Muscle layer of colon (tissue), 2 donors: ENCODE results near the gene NUDT3.

Source experiments
- H3K27ac ChIP-seq: one replicate; pipeline ENCODE4 v1.7.0; 2013; ENCODE audit warnings: low read depth, mild to moderate bottlenecking, low read length, moderate library complexity
- H3K27me3 ChIP-seq, 2 donors: one replicate each; pipeline ENCODE4 v1.7.0; 2013; ENCODE audit warnings: low read length in 2 of 2, mild to moderate bottlenecking in 2 of 2; ENCODE audit not compliant: insufficient read depth in 2 of 2, control insufficient read depth in 1 of 2
- H3K36me3 ChIP-seq: one replicate; pipeline ENCODE4 v1.7.0; 2013; ENCODE audit warnings: mild to moderate bottlenecking, low read length; ENCODE audit not compliant: insufficient read depth
- H3K4me1 ChIP-seq: one replicate; pipeline ENCODE4 v1.7.0; 2013; ENCODE audit warnings: mild to moderate bottlenecking, low read length; ENCODE audit not compliant: insufficient read depth
- H3K4me3 ChIP-seq, 2 donors: one replicate each; pipeline ENCODE4 v1.7.0; 2013; ENCODE audit warnings: low read length in 2 of 2, low read depth in 1 of 2, mild to moderate bottlenecking in 1 of 2, moderate library complexity in 1 of 2
- H3K9ac ChIP-seq: one replicate; pipeline ENCODE4 v1.7.0; 2013; ENCODE audit warnings: low read length
- H3K9me3 ChIP-seq: one replicate; pipeline ENCODE4 v1.7.0; 2013; ENCODE audit warnings: mild to moderate bottlenecking, low read length
- donor health status: abdominal sarcoma.
- donor health status: Adenocarcinoma of cecum.

The NUDT3 gene

DNA sequence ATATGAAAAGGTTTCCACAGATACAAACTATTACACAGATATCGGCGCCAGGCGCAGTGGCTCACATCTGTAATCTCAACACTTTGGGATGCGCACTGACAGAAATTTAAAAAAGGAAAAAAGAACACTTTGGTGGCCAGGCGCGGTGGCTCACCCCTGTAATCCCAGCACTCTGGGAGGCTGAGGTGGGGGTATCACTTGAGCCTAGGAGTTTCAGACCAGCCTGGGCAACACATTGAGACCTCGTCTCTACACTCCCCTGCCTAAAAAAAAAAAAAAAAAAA, 41.6 kb downstream of the NUDT3 start:
- Histone ChIP-seq H3K36me3 (no peaks in the 10 kb centered on the region), H3K27ac (no peak overlapping the region), H3K4me1 (peaks cover 18% of the 10 kb centered on the region), H3K4me3 (no peak overlapping the region), H3K9me3 (no peaks in the 10 kb centered on the region), H3K27me3 (no peaks in the 10 kb centered on the region), H3K9ac (no peak overlapping the region)

DNA sequence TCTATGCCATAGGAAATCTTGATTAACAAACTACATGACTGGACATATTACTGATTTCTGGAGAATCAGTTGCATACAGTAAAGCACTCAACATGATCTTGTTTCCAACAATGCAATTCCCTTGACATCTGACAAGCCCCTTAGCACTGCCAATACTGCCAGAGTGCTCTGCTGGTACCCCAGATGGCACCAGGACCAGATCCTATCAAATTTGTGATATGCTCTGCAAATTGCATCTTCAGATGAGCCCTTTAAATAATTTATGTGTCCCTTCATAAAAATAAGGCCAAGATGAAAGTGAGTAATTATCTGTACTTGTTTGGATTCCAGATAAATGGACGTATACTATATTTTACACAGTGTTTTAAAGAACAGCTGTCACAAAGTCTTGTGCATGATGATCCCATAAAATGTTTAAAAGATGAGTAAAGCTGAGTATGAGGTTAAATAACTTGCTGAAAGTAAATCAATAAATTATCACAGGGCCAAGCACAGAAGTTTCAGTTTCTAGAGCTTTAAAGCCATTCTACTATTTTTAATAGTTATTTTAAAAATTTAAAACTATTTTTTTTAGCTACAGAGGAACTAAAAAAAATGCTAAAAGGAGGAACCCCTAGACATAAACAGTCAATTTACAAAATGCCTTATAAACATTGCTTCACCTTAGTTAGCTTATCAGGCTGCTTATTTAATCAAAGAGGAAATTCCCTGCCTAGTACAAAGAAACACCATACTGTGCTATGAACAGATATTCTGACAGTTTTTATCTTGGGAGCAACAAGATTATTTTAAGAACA, 42.1 kb downstream of the NUDT3 start:
- Histone ChIP-seq H3K9ac (no peak overlapping the region), H3K36me3 (no peaks in the 10 kb centered on the region), H3K4me1 (peaks cover 18% of the 10 kb centered on the region), H3K27me3 (no peaks in the 10 kb centered on the region), H3K4me3 (no peak overlapping the region), H3K9me3 (no peaks in the 10 kb centered on the region), H3K27ac (no peak overlapping the region)

- no peak overlapping the region for H3K9ac ChIP-seq
- H3K36me3 ChIP-seq, result no peaks in the 10 kb centered on the region
- H3K27ac ChIP-seq, result no peak overlapping the region
- no peaks in the 10 kb centered on the region for H3K9me3 ChIP-seq
- no peaks in the 10 kb centered on the region for H3K27me3 ChIP-seq
- peaks cover 18% of the 10 kb centered on the region for H3K4me1 ChIP-seq
- H3K4me3 ChIP-seq, result no peak overlapping the region
Observed at GRCh38 chr6:34349211-34349610, 43.3 kb downstream of the NUDT3 start.

DNA sequence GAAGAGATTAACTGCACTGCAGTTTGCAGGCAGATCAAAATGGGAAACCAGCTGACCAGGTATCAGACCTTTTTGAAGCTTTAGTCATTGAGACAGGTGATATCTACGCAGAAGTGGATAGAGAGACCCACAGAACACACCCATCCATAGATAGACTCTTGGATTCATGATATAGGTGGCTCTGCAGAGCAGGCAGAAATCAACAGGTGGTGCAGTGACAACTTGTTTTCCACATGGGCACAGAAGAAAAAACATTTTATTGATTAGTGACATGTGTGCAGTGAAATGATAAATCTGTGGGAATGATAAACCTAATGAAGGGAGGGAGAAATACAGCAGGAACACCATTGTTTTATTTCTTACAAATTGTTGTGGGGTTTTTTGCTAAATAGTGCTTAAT, 45.2 kb downstream of the NUDT3 start:
- H3K9me3 ChIP-seq, result no peaks in the 10 kb centered on the region
- no peak overlapping the region for H3K4me3 ChIP-seq
- no peak overlapping the region for H3K9ac ChIP-seq
- no peaks in the 10 kb centered on the region for H3K27me3 ChIP-seq
- no peaks in the 10 kb centered on the region for H3K36me3 ChIP-seq
- H3K27ac ChIP-seq, result no peak overlapping the region
- H3K4me1 ChIP-seq, result peaks cover 18% of the 10 kb centered on the region

GRCh38 chr6:34346175-34347119, 46.0 kb downstream of the NUDT3 start:
- Histone ChIP-seq H3K4me3 (no peak overlapping the region), H3K27me3 (no peaks in the 10 kb centered on the region), H3K36me3 (no peaks in the 10 kb centered on the region), H3K9ac (no peak overlapping the region), H3K4me1 (peaks cover 21% of the 10 kb centered on the region), H3K9me3 (no peaks in the 10 kb centered on the region), H3K27ac (no peak overlapping the region)

- no peaks in the 10 kb centered on the region for H3K9me3 ChIP-seq
- no peak overlapping the region for H3K9ac ChIP-seq
- no peaks in the 10 kb centered on the region for H3K27me3 ChIP-seq
- no peaks in the 10 kb centered on the region for H3K36me3 ChIP-seq
- no peak overlapping the region for H3K27ac ChIP-seq
- peaks cover 43% of the 10 kb centered on the region for H3K4me1 ChIP-seq
- no peak overlapping the region for H3K4me3 ChIP-seq
Observed at GRCh38 chr6:34343806-34344205, 48.7 kb downstream of the NUDT3 start.

DNA sequence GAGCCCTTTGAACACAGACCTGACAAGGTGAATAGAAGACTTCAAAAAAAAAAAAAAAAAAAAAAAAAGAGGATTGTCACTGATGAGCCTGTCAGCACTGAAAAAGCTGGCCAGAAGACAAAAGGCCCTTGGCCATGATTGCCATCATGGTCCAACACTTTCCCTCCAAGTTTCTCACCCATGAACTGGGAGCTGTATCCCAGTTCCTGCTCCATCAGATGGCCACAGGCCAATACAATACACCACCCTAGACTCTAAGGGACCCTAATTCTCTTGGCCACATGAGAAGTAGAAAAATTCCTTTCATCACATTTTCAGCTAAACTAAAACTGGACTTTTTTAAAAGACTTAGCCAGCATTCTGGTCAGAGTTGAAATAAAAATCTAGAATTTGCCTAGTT, 50.2 kb downstream of the NUDT3 start:
- peaks cover 59% of the 10 kb centered on the region for H3K4me1 ChIP-seq

DNA sequence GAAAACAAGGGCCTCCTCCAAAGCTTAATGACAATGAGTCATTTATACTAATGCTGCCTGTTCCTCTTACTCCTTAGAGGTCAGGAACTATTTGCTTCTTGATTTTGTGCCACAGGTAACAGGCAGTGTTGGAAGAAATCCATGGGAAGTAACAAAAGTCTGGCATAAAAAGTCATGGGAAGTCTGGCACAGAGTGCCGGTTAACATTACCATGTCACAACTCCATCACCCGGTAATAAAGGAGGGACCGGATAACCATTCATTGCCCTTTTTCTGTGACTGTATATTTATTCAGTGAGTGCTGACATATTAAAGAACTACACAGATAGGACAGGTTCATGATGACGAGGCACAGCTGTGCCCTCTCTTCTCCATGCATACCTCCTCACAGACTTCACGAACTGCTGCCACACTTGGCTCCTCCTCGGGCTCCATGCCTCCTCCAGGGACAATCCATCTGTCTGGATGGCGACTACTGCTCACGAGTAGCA, 50.9 kb downstream of the NUDT3 start:
- peaks cover 64% of the 10 kb centered on the region for H3K4me1 ChIP-seq
- H3K36me3 ChIP-seq, result no peaks in the 10 kb centered on the region
- no peaks in the 10 kb centered on the region for H3K27me3 ChIP-seq
- peak overlapping the region; percentile 46 for H3K27ac ChIP-seq
- no peak overlapping the region for H3K9ac ChIP-seq
- H3K4me3 ChIP-seq, result peak overlapping the region in 1 of 2 donors; percentile 15
- no peaks in the 10 kb centered on the region for H3K9me3 ChIP-seq

More for the DNA sequence above, 50.2 kb downstream of the NUDT3 start:
- no peak overlapping the region for H3K27ac ChIP-seq
- no peaks in the 10 kb centered on the region for H3K27me3 ChIP-seq
- no peak overlapping the region for H3K9ac ChIP-seq
- H3K36me3 ChIP-seq, result no peaks in the 10 kb centered on the region
- no peaks in the 10 kb centered on the region for H3K9me3 ChIP-seq
- H3K4me3 ChIP-seq, result peak overlapping the region in 1 of 2 donors; percentile 15

- no peaks in the 10 kb centered on the region for H3K27me3 ChIP-seq
- no peaks in the 10 kb centered on the region for H3K36me3 ChIP-seq
- H3K9ac ChIP-seq, result no peak overlapping the region
- no peaks in the 10 kb centered on the region for H3K9me3 ChIP-seq
- peaks cover 59% of the 10 kb centered on the region for H3K4me1 ChIP-seq
- H3K4me3 ChIP-seq, result no peak overlapping the region
- peak overlapping the region; percentile 46 for H3K27ac ChIP-seq
Observed at GRCh38 chr6:34340906-34341480, 51.5 kb downstream of the NUDT3 start.

DNA sequence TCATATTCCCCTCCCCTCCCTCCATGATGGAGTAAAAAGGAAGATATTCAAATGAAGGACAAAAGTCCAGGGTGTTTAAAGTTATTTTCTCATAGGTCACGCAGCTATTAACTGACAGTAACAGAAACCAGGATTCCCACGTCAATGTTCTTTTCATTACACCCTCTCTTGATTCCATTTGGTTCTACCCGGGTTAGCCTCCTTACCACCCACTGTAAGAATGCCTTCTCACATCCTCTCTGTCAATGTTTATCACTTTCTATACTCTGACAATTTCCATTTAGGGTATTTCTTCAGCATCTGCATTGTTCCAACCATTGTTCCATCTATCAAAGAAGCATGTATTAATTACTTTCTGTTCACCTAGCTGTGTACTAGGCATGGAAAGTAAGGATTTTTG, 52.1 kb downstream of the NUDT3 start:
- Histone ChIP-seq H3K4me3 (no peak overlapping the region), H3K9ac (no peak overlapping the region), H3K36me3 (no peaks in the 10 kb centered on the region), H3K27ac (no peak overlapping the region), H3K27me3 (no peaks in the 10 kb centered on the region), H3K4me1 (peaks cover 59% of the 10 kb centered on the region), H3K9me3 (no peaks in the 10 kb centered on the region)

GRCh38 chr6:34339971-34340370, 52.5 kb downstream of the NUDT3 start:
- H3K27ac ChIP-seq, result no peak overlapping the region
- H3K9ac ChIP-seq, result no peak overlapping the region
- no peaks in the 10 kb centered on the region for H3K9me3 ChIP-seq
- no peaks in the 10 kb centered on the region for H3K36me3 ChIP-seq
- no peak overlapping the region for H3K4me3 ChIP-seq
- no peaks in the 10 kb centered on the region for H3K27me3 ChIP-seq
- H3K4me1 ChIP-seq, result peaks cover 59% of the 10 kb centered on the region
